Sigmoid colon (tissue), 4 donors: ENCODE results near the gene CLK3.

Source experiments
- CTCF ChIP-seq, 4 experiments: fragments of 450-650 bp in 3 of 4; fragments of 200-600 bp in 1 of 4; IDR thresholded peaks; one replicate each; pipeline ENCODE4 v1.5.1; 2016 to 2019; ENCODE audit warnings: antibody characterized with exemption in 4 of 4, mild to moderate bottlenecking in 3 of 4, moderate library complexity in 2 of 4
- POLR2A ChIP-seq, 2 donors: fragments of 450-650 bp; IDR thresholded peaks; one replicate each; pipeline ENCODE4 v1.6.1; 2016; ENCODE audit warnings: antibody characterized with exemption in 2 of 2, mild to moderate bottlenecking in 2 of 2, moderate library complexity in 2 of 2
- POLR2AphosphoS5 ChIP-seq, 4 donors: sonication (generic); formaldehyde crosslinking; IDR thresholded peaks; one replicate each; pipeline ENCODE4 v1.6.1; 2017; ENCODE audit warnings: antibody characterized with exemption in 4 of 4

DNA sequence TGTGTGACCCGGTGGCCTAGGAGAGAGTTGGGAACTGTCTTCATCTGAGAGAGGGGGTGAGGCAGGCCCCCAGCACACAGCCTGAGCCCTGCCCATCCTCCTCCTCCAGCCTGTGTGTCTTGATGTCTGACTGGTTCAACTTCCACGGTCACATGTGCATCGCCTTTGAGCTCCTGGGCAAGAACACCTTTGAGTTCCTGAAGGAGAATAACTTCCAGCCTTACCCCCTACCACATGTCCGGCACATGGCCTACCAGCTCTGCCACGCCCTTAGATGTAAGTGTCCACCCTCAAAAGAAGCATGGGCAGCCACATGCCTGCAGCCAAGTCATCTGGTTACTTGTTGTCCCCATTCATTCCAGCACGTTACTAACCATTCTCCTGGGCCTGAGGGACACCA lies 10.1 kb downstream of the CLK3 start:
- TF ChIP-seq CTCF (IDR thresholded peaks at IDR 0.05) = no peak
- TF ChIP-seq POLR2AphosphoS5 (IDR thresholded peaks at IDR 0.05) = no peak
- no peak for TF ChIP-seq POLR2A (IDR thresholded peaks at IDR 0.05)
